Psoas muscle (tissue), 8 donors: ENCODE results near the gene GYG2. TPM values are rescaled to one million over a fixed set of nuclear protein-coding genes. Genes with fewer than 3 reads are reported as not detected.
A peak's percentile ranks its signal among the peaks of the same experiment; 100 is the strongest.

Experiments used
- ATAC-seq, 4 donors: fragments of 200-7000 bp; cut with Tn5 transposase; one replicate each; pipeline ENCODE4 v1.9.1; 2020; ENCODE audit warnings: moderate library complexity in 3 of 4, mild to moderate bottlenecking in 2 of 4
- DNase-seq, 2 donors: peaks; one replicate each; pipeline ENCODE4 v3.0.0-alpha.2; 2020
- H3K27ac ChIP-seq: fragments of 200-600 bp; one replicate; pipeline ENCODE4 v1.8.0; 2022
- H3K27me3 ChIP-seq, 3 donors: fragments of 200-600 bp in 1 of 3; one replicate each; pipeline versions ENCODE4 v1.6.1 to v1.8.0; 2013 to 2022; ENCODE audit warnings: low read length in 2 of 3, mild to moderate bottlenecking in 2 of 3, moderate library complexity in 1 of 3; ENCODE audit not compliant: insufficient read depth in 3 of 3
- H3K36me3 ChIP-seq, 2 donors: fragments of 200-600 bp in 1 of 2; one replicate each; pipeline versions ENCODE4 v1.6.1 to v1.8.0; 2013 to 2022; ENCODE audit warnings: low read depth in 1 of 2, mild to moderate bottlenecking in 1 of 2, moderate library complexity in 1 of 2; ENCODE audit not compliant: insufficient read depth in 1 of 2
- H3K4me1 ChIP-seq: fragments of 200-600 bp; one replicate; pipeline ENCODE4 v1.8.0; 2022
- H3K4me3 ChIP-seq: fragments of 200-600 bp; one replicate; pipeline ENCODE4 v1.8.0; 2022; ENCODE audit warnings: mild to moderate bottlenecking
- H3K9me3 ChIP-seq: fragments of 200-600 bp; one replicate; pipeline ENCODE4 v1.8.0; 2022
- WGBS, 3 donors: extraction: QIAGEN DNeasy Blood & Tissue Kit; methylation state at CpG; one replicate each; pipeline versions ENCODE4 v1.1.6 to v1.1.7; 2013; 5-methylcytosine and 5-hydroxymethylcytosine counted together
- intact Hi-C, 2 donors: fragments of 100-400 bp; cut with DNase I; formaldehyde crosslinking; loops; one replicate each; pipeline versions ENCODE4 v1.11.0 to v1.14.2; 2022
- polyA plus RNA-seq, 3 donors: library from polyadenylated mRNA; stranded (reverse); fragments of 200-250 nt; gene quantifications; one replicate each; pipeline ENCODE4 v1.2.3, GENCODE V29; 2013
- total RNA-seq, 4 donors: library from RNA; stranded (reverse); fragmentation: NEBNext Ultra II Directional in 2 of 4; extraction: Animal tissue kit (Norgen Biotek cat#: 25700) in 2 of 4; gene quantifications; one replicate each; pipeline versions ENCODE4 v1.2.1 to v1.2.4, GENCODE V29; 2021 to 2023
- TF ChIP-seq, protein P1 (sequence below): fragments of 200-600 bp; IDR thresholded peaks from one replicate; pipeline ENCODE4 v1.8.0; 2022; ENCODE audit warnings: antibody characterized with exemption
- donor health status: healthy with polysubstance abuse.
- donor health status: DM: no; HTN: no; CAD: no; lungs with moderate emphysema.
- donor health status: Bipolar disorder and iron deficiency.
- donor health status: healthy.
- donor health status: DM: yes; HTN: yes; CAD: no.
- donor health status: DM: no; HTN: no; CAD: no.
- donor health status: DM: no; HTN: no; CAD: no.
- donor health status: DM: yes; HTN: yes; CAD: no.

The GYG2 gene
- total and polyA plus RNA-seq, 7 donors, result 0.09 to 1.1 (median 0.47) TPM; not detected in 1

DNA sequence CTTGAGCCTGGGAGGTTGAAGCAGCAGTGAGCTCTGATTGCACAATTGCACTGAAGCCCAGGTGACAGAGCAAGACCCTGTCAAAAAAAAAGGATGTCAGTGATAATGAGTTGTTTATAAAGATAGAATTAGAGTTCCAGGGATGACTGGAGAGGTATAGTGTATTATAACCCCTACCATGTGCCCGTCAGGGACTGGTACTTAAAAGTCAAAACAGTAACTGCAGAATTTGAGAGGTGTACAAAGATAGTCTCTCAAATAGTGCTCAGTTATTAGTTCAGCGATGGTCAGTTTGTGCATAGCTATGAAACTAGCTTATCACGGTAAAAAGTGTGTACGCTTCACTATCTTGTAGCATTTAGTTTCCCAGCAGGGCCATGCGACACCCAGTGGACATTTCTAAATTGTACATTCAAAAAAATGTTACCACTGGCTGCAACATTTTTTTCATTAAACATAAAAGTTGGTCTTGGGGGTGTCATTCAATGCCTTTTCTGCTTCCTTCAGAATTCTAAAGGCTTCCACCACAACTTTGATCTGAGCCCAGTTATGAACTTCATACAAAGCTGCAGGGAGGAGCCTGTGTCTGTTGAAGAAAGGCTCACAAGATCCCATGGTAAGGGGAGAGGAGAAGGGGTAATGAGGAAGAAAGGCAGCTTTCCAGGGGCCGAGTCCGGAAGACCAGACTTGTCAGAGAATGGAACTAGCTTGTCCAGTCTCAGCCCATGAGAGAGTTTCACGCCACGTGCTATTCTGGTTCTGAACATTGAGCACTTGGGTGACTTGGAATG lies 9.2 kb upstream of the GYG2 start:
- H3K27me3 ChIP-seq, result peaks cover 0 to 4% (median 0%) of the 10 kb centered on the region in 3 donors
- TF ChIP-seq, protein P1, sequence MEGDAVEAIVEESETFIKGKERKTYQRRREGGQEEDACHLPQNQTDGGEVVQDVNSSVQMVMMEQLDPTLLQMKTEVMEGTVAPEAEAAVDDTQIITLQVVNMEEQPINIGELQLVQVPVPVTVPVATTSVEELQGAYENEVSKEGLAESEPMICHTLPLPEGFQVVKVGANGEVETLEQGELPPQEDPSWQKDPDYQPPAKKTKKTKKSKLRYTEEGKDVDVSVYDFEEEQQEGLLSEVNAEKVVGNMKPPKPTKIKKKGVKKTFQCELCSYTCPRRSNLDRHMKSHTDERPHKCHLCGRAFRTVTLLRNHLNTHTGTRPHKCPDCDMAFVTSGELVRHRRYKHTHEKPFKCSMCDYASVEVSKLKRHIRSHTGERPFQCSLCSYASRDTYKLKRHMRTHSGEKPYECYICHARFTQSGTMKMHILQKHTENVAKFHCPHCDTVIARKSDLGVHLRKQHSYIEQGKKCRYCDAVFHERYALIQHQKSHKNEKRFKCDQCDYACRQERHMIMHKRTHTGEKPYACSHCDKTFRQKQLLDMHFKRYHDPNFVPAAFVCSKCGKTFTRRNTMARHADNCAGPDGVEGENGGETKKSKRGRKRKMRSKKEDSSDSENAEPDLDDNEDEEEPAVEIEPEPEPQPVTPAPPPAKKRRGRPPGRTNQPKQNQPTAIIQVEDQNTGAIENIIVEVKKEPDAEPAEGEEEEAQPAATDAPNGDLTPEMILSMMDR, result peak; percentile 34
- WGBS, 3 donors, result 58 to 62% (median 61%) methylated on average over 9 of the region's 9 CpGs
- intact Hi-C loops, result loop anchor here in 1 of 2 donors (10.0 kb wide), 2 partner anchors 1175 to 1365 kb away; partner anchors contain the start of gene ASMTL
- no peaks in the 10 kb centered on the region for H3K36me3 ChIP-seq
- no peaks in the 10 kb centered on the region for H3K4me1 ChIP-seq
- no peak overlapping the region for H3K27ac ChIP-seq
- no peak overlapping the region for H3K4me3 ChIP-seq
- ATAC-seq (no peak), DNase-seq (no peak)
- no peaks in the 10 kb centered on the region for H3K9me3 ChIP-seq

DNA sequence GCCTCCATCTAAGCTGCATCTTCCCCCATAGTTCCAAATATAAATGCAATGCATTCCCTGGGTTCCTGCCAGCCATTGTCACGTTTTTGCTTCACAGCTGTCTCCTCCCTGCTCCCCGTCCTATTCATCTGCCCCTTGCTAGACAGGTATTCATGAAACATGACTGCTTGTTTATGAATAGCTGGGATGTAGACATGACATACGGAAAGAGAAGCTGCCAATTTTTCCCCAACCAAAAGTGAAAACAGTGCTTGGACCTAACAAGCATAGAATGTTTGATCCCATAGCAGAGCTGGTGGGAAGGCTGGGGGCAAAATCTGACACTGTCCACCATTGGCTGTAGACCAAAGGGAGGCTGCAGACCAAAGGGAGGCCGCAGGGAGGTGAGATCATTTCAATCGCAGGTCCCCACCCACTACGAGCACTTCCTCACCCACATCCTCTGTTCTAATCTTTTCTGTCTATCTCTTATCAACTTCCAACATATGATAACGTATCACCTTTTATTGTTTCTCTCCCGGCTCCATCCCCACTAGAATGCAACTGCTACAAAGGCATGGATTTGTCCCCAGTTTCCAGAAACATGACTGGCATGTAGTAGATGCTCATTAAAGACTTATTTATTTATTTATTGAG lies 8.5 kb upstream of the GYG2 start:
- ATAC-seq (no peak), DNase-seq (no peak)
- no peak overlapping the region for H3K27ac ChIP-seq
- TF ChIP-seq, protein P1, result no peak
- H3K9me3 ChIP-seq, result no peaks in the 10 kb centered on the region
- WGBS, 3 donors, result 51 to 58% (median 55%) methylated on average over 8 of the region's 8 CpGs
- peaks cover 0 to 11% (median 0%) of the 10 kb centered on the region in 3 donors for H3K27me3 ChIP-seq
- intact Hi-C loops, result no loop called here
- no peaks in the 10 kb centered on the region for H3K36me3 ChIP-seq
- no peak overlapping the region for H3K4me3 ChIP-seq
- H3K4me1 ChIP-seq, result no peaks in the 10 kb centered on the region

DNA sequence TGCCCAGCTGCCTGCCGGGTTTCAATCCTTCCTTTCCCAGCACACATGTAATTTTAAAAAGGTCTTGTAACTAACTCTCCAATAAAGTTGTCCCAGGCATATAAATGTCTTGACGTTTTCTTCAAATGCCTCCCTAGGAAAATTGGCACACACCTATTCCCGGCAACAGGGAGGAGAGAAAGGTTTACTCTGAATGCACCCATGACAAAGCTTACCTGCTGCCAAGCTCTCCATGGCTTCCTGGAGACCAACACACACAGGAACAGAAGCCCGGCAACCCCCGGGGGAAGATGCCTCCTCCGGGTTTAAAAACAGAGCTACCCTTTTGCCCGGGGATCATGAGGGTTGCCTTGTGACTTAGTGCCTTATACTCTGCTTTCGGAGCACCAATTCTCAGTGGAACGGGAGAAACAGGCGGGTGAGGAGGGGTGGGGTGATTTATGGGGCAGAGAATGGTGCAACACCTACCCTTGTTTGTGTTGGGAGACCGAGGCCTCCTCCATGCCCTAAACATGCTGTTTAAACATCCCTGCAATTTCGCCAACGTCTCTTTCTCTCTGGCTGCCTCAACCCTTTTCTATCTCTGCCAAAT lies 4.8 kb upstream of the GYG2 start:
- intact Hi-C loops, result loop anchor here in 1 of 2 donors (1.0 kb wide), 1 partner anchor 31 kb away; no protein-coding TSS in a partner anchor
- Histone ChIP-seq H3K27me3 (peaks cover 0 to 38% (median 0%) of the 10 kb centered on the region in 3 donors), H3K36me3 (no peaks in the 10 kb centered on the region), H3K4me1 (no peaks in the 10 kb centered on the region), H3K9me3 (no peaks in the 10 kb centered on the region), H3K27ac (no peak overlapping the region), H3K4me3 (no peak overlapping the region)
- WGBS, 3 donors, result 23 to 34% (median 34%) methylated on average over 13 of the region's 13 CpGs
- DNase-seq, result no peak
- ATAC-seq, result no peak
- TF ChIP-seq, protein P1, result no peak

DNA sequence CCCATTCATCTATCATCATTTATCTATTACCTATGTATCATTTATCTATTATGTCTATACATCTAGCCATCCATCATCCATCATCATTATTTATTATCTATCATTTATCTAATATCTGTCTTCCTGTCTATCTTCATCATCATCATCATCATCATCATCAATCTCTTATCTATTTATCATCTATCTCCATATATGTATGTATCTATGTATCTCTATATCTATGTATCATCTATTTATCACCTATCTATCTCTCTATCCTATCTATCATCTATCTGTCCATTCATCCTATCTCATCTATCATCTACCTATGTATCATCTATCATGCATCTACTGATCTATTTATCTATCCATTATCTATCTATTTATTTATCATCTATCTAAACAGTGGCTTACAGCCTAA lies 3.8 kb upstream of the GYG2 start:
- TF ChIP-seq, protein P1, result no peak
- no peak for ATAC-seq
- intact Hi-C loops, result no loop called here

More for the DNA sequence above, 3.8 kb upstream of the GYG2 start:
- DNase-seq, result no peak
- Histone ChIP-seq H3K4me3 (no peak overlapping the region), H3K4me1 (no peaks in the 10 kb centered on the region), H3K27me3 (peaks cover 0 to 43% (median 0%) of the 10 kb centered on the region in 3 donors), H3K27ac (no peak overlapping the region), H3K36me3 (no peaks in the 10 kb centered on the region), H3K9me3 (no peaks in the 10 kb centered on the region)
